Natural killer cell (primary cell): Measurements from ENCODE around the gene NVL. TPM values are rescaled to one million over a fixed set of nuclear protein-coding genes. Genes with fewer than 3 reads are reported as not detected.

ENCODE experiments used
- ATAC-seq, 3 donors: fragments of 150-1000 bp in 2 of 3; fragments of 200-7000 bp in 1 of 3; cut with Tn5 transposase; 1 replicate in 1 of 3; 2 replicates in 2 of 3; pipeline ENCODE4 v1.10.0; 2021; ENCODE audit warnings: mild to moderate bottlenecking in 2 of 3, moderate library complexity in 2 of 3
- DNase-seq, 2 donors: peaks; one replicate each; pipeline versions ENCODE4 v3.0.0 to v3.0.0-alpha.2; 2013 to 2021; ENCODE audit warnings: mixed read lengths in 1 of 2
- H3K27ac ChIP-seq: one replicate; pipeline ENCODE4 v1.5.1; 2013; ENCODE audit warnings: mild to moderate bottlenecking, low read length
- H3K27me3 ChIP-seq: one replicate; pipeline ENCODE4 v1.6.1; 2013; ENCODE audit warnings: low read length; ENCODE audit not compliant: control insufficient read depth, insufficient read depth
- H3K36me3 ChIP-seq: one replicate; pipeline ENCODE4 v1.6.1; 2013; ENCODE audit warnings: low read length; ENCODE audit not compliant: control insufficient read depth, insufficient read depth
- H3K4me1 ChIP-seq: one replicate; pipeline ENCODE4 v1.6.1; 2013; ENCODE audit warnings: low read length; ENCODE audit not compliant: control insufficient read depth, insufficient read depth
- H3K4me3 ChIP-seq: one replicate; pipeline ENCODE4 v1.5.1; 2013; ENCODE audit warnings: low read length
- H3K9me3 ChIP-seq: one replicate; pipeline ENCODE4 v1.6.1; 2013; ENCODE audit warnings: low read length; ENCODE audit not compliant: control insufficient read depth, insufficient read depth
- H3K27ac Mint-ChIP-seq, 2 donors: one replicate each; pipeline ENCODE4 v1.8.0; 2022; ENCODE audit warnings: mild to moderate bottlenecking in 2 of 2, mixed read lengths in 2 of 2, moderate library complexity in 1 of 2
- H3K27me3 Mint-ChIP-seq, 2 donors: one replicate each; pipeline ENCODE4 v1.8.0; 2022; ENCODE audit warnings: low read depth in 2 of 2, mixed read lengths in 2 of 2
- H3K36me3 Mint-ChIP-seq: one replicate; pipeline ENCODE4 v1.8.0; 2022; ENCODE audit warnings: mixed read lengths
- H3K4me1 Mint-ChIP-seq, 2 donors: one replicate each; pipeline ENCODE4 v1.8.0; 2022; ENCODE audit warnings: mixed read lengths in 2 of 2
- H3K4me3 Mint-ChIP-seq: one replicate; pipeline ENCODE4 v1.8.0; 2022; ENCODE audit warnings: mild to moderate bottlenecking, moderate library complexity, mixed read lengths
- H3K9me3 Mint-ChIP-seq, 2 donors: one replicate each; pipeline ENCODE4 v1.8.0; 2022; ENCODE audit warnings: mixed read lengths in 2 of 2
- WGBS: methylation state at CpG from one replicate; pipeline ENCODE4 v1.1.7; 2013; ENCODE audit warnings: missing lambda C conversion rate; ENCODE audit not compliant: insufficient coverage; 5-methylcytosine and 5-hydroxymethylcytosine counted together
- intact Hi-C: fragments of 100-400 bp; cut with micrococcal nuclease; formaldehyde crosslinking; loops from one replicate; pipeline ENCODE4 v1.14.2; 2022
- total RNA-seq, 4 donors: library from RNA; stranded (reverse); fragments of 120-200 nt in 1 of 4; gene quantifications; one replicate each; pipeline versions ENCODE4 v1.2.3 to v1.2.4, GENCODE V29; 2013 to 2022
- TF ChIP-seq, protein P1 (sequence below): fragments of 200-600 bp; IDR thresholded peaks from one replicate; pipeline ENCODE4 v1.8.0; 2022; ENCODE audit warnings: antibody characterized with exemption

The NVL gene
- total RNA-seq, 3 donors from 2014 or later (not counting 1 experiment from before 2014, with no cell fraction given) = 28.1 to 39.5 (median 32.4) TPM

GRCh38 chr1:224178894-224179293 lies 151.1 kb downstream of the NVL start:
- WGBS = 92% methylated on average over 3 of the region's 5 CpGs
- Histone ChIP-seq H3K27me3 (no peaks in the 10 kb centered on the region), H3K36me3 (no peaks in the 10 kb centered on the region), H3K9me3 (no peaks in the 10 kb centered on the region), H3K4me3 (no peak overlapping the region), H3K4me1 (peaks cover 15% of the 10 kb centered on the region), H3K27ac (no peak overlapping the region)
- ATAC-seq (no peak), DNase-seq (no peak)
- Mint-ChIP-seq H3K4me1 (peaks cover 8 to 15% of the 10 kb centered on the region in 2 donors), H3K27me3 (peaks cover 9% of the 10 kb centered on the region in 2 donors), H3K9me3 (no peaks in the 10 kb centered on the region), H3K36me3 (no peaks in the 10 kb centered on the region), H3K27ac (no peak overlapping the region), H3K4me3 (no peak overlapping the region)
- intact Hi-C loops = no loop called here
- TF ChIP-seq, protein P1, sequence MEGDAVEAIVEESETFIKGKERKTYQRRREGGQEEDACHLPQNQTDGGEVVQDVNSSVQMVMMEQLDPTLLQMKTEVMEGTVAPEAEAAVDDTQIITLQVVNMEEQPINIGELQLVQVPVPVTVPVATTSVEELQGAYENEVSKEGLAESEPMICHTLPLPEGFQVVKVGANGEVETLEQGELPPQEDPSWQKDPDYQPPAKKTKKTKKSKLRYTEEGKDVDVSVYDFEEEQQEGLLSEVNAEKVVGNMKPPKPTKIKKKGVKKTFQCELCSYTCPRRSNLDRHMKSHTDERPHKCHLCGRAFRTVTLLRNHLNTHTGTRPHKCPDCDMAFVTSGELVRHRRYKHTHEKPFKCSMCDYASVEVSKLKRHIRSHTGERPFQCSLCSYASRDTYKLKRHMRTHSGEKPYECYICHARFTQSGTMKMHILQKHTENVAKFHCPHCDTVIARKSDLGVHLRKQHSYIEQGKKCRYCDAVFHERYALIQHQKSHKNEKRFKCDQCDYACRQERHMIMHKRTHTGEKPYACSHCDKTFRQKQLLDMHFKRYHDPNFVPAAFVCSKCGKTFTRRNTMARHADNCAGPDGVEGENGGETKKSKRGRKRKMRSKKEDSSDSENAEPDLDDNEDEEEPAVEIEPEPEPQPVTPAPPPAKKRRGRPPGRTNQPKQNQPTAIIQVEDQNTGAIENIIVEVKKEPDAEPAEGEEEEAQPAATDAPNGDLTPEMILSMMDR = no peak

DNA sequence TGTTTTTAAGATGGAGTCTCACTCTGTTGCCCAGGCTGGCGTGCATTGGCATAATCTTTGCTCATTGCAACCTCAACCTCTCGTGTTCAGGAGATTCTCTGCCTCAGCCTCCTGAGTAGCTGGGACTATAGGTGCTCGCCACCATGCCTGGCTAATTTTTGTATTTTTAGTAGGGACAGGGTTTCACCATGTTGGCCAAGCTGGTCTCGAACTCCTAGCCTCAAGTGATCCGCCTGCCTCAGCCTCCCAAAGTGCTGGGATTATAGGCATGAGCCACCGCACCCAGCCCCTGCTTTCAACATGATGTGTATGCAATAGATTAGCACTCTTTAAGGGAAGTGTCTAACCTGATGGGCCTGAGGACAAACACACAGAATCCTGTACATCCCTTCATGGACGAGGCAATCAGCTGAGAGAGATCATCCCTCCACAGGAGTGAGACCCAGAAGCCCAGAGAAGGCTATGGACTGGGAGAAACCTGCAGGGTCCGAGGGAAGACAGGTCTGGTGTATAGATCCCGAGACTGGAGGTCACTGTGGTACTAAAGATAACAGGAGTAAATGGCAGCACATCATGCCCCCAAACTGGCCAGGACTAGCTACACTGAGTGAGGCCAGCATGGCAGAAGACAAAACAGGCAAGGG lies 152.5 kb downstream of the NVL start:
- no peaks in the 10 kb centered on the region for H3K36me3 ChIP-seq
- no peak overlapping the region for H3K4me3 ChIP-seq
- H3K27me3 Mint-ChIP-seq = peaks cover 9% of the 10 kb centered on the region in 2 donors
- H3K36me3 Mint-ChIP-seq = no peaks in the 10 kb centered on the region
- WGBS = 96% methylated on average over 9 of the region's 9 CpGs
- peaks cover 10% of the 10 kb centered on the region for H3K4me1 ChIP-seq
- TF ChIP-seq, protein P1 = no peak
- ATAC-seq (no peak), DNase-seq (no peak)
- H3K4me3 Mint-ChIP-seq = no peak overlapping the region
- intact Hi-C loops = no loop called here
- peaks cover 4 to 10% of the 10 kb centered on the region in 2 donors for H3K4me1 Mint-ChIP-seq
- no peaks in the 10 kb centered on the region for H3K27me3 ChIP-seq
- H3K9me3 Mint-ChIP-seq = no peaks in the 10 kb centered on the region
- H3K9me3 ChIP-seq = no peaks in the 10 kb centered on the region
- no peak overlapping the region for H3K27ac Mint-ChIP-seq
- no peak overlapping the region for H3K27ac ChIP-seq

Other genes with a start within 250 kb of the NVL start
- gene FBXO28, start 216.1 kb downstream of the NVL start, total RNA-seq = 10 to 100 TPM; 26.2 to 28.4 (median 28.1) TPM
- 10 to 100 TPM; 28.6 to 29.2 (median 28.6) TPM for gene DEGS1, start 146.9 kb downstream of the NVL start, total RNA-seq
- 10 to 100 TPM; 20.4 to 32.4 (median 27.3) TPM for gene CNIH4, start 26.7 kb upstream of the NVL start, total RNA-seq
- 100 to 1,000 TPM; 244 to 310 (median 261) TPM for gene WDR26, start 104.6 kb upstream of the NVL start, total RNA-seq